Measurements from ENCODE around the gene MTERF1. TPM values are rescaled to one million over a fixed set of nuclear protein-coding genes. Genes with fewer than 3 reads are reported as not detected.

The MTERF1 gene
- total and polyA plus RNA-seq, 2 experiments from 2014 or later: 14.5 to 19.7 TPM

DNA sequence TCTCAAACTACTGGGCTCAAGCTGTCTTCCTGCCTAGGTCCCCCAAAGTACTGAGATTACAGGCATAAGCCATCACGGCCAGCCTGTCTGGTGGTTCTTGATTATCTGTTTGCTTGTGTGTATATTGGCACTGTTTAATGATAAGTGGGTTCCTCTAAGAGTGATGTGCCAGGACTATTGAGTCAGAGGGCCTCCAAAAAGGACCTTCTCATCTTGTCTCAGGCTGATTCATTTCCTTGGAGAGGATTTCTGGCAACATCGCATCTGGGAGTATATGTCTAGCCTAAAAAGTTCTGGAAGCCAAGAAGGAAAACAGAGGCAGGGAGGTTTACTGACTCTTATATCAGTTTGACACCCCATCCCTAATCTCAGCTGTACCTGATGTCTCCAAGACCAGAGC, 33.1 kb upstream of the MTERF1 start (continued):
- TF ChIP-seq, protein P1, sequence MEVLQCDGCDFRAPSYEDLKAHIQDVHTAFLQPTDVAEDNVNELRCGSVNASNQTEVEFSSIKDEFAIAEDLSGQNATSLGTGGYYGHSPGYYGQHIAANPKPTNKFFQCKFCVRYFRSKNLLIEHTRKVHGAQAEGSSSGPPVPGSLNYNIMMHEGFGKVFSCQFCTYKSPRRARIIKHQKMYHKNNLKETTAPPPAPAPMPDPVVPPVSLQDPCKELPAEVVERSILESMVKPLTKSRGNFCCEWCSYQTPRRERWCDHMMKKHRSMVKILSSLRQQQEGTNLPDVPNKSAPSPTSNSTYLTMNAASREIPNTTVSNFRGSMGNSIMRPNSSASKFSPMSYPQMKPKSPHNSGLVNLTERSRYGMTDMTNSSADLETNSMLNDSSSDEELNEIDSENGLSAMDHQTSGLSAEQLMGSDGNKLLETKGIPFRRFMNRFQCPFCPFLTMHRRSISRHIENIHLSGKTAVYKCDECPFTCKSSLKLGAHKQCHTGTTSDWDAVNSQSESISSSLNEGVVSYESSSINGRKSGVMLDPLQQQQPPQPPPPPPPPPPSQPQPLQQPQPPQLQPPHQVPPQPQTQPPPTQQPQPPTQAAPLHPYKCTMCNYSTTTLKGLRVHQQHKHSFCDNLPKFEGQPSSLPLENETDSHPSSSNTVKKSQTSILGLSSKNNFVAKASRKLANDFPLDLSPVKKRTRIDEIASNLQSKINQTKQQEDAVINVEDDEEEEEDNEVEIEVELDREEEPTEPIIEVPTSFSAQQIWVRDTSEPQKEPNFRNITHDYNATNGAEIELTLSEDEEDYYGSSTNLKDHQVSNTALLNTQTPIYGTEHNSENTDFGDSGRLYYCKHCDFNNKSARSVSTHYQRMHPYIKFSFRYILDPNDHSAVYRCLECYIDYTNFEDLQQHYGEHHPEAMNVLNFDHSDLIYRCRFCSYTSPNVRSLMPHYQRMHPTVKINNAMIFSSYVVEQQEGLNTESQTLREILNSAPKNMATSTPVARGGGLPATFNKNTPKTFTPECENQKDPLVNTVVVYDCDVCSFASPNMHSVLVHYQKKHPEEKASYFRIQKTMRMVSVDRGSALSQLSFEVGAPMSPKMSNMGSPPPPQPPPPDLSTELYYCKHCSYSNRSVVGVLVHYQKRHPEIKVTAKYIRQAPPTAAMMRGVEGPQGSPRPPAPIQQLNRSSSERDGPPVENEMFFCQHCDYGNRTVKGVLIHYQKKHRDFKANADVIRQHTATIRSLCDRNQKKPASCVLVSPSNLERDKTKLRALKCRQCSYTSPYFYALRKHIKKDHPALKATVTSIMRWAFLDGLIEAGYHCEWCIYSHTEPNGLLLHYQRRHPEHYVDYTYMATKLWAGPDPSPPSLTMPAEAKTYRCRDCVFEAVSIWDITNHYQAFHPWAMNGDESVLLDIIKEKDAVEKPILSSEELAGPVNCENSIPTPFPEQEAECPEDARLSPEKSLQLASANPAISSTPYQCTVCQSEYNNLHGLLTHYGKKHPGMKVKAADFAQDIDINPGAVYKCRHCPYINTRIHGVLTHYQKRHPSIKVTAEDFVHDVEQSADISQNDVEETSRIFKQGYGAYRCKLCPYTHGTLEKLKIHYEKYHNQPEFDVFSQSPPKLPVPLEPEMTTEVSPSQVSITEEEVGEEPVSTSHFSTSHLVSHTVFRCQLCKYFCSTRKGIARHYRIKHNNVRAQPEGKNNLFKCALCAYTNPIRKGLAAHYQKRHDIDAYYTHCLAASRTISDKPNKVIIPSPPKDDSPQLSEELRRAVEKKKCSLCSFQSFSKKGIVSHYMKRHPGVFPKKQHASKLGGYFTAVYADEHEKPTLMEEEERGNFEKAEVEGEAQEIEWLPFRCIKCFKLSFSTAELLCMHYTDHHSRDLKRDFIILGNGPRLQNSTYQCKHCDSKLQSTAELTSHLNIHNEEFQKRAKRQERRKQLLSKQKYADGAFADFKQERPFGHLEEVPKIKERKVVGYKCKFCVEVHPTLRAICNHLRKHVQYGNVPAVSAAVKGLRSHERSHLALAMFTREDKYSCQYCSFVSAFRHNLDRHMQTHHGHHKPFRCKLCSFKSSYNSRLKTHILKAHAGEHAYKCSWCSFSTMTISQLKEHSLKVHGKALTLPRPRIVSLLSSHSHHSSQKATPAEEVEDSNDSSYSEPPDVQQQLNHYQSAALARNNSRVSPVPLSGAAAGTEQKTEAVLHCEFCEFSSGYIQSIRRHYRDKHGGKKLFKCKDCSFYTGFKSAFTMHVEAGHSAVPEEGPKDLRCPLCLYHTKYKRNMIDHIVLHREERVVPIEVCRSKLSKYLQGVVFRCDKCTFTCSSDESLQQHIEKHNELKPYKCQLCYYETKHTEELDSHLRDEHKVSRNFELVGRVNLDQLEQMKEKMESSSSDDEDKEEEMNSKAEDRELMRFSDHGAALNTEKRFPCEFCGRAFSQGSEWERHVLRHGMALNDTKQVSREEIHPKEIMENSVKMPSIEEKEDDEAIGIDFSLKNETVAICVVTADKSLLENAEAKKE (CRISPR knock-in tag; IDR thresholded peaks at IDR 0.05): no peak
- TF ChIP-seq STAT1 (IDR thresholded peaks at IDR 0.05; ENCODE audit: unreplicated experiment) (no peak), ETS1 (IDR thresholded peaks at IDR 0.05) (no peak), ZNF114 (CRISPR knock-in tag; IDR thresholded peaks at IDR 0.05) (no peak), JUNB (IDR thresholded peaks at IDR 0.05; ENCODE audit: unreplicated experiment) (no peak), CTCF (conservative IDR thresholded peaks at IDR 0.05; ENCODE audit: low read depth in 2 of 2) (no peak)

- H3K27ac Mint-ChIP-seq: no peak overlapping the region
- no peak for TF ChIP-seq CREB1 (CRISPR knock-in tag; IDR thresholded peaks at IDR 0.05; ENCODE audit: low read depth)
- no peak for TF ChIP-seq ETS1 (IDR thresholded peaks at IDR 0.05)
- no peak for TF ChIP-seq EZH2 (IDR thresholded peaks at IDR 0.05; ENCODE audit: low read depth, unreplicated experiment)
- no peak for TF ChIP-seq ZNF114 (CRISPR knock-in tag; IDR thresholded peaks at IDR 0.05)
- TF ChIP-seq, protein P2, sequence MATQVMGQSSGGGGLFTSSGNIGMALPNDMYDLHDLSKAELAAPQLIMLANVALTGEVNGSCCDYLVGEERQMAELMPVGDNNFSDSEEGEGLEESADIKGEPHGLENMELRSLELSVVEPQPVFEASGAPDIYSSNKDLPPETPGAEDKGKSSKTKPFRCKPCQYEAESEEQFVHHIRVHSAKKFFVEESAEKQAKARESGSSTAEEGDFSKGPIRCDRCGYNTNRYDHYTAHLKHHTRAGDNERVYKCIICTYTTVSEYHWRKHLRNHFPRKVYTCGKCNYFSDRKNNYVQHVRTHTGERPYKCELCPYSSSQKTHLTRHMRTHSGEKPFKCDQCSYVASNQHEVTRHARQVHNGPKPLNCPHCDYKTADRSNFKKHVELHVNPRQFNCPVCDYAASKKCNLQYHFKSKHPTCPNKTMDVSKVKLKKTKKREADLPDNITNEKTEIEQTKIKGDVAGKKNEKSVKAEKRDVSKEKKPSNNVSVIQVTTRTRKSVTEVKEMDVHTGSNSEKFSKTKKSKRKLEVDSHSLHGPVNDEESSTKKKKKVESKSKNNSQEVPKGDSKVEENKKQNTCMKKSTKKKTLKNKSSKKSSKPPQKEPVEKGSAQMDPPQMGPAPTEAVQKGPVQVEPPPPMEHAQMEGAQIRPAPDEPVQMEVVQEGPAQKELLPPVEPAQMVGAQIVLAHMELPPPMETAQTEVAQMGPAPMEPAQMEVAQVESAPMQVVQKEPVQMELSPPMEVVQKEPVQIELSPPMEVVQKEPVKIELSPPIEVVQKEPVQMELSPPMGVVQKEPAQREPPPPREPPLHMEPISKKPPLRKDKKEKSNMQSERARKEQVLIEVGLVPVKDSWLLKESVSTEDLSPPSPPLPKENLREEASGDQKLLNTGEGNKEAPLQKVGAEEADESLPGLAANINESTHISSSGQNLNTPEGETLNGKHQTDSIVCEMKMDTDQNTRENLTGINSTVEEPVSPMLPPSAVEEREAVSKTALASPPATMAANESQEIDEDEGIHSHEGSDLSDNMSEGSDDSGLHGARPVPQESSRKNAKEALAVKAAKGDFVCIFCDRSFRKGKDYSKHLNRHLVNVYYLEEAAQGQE (IDR thresholded peaks at IDR 0.05; ENCODE audit: unreplicated experiment): no peak
- no peak for TF ChIP-seq NANOG (IDR thresholded peaks at IDR 0.05; ENCODE audit: borderline replicate concordance)
These were observed 32.0 kb upstream of the MTERF1 start for GRCh38 chr7:91912494-91912893.

More at GRCh38 chr7:91912494-91912893, 32.0 kb upstream of the MTERF1 start:
- Histone ChIP-seq H3K4me3 (no peak overlapping the region), H3F3A (replicated peaks; ENCODE audit: low read depth) (no peaks in the 10 kb centered on the region), H3K36me3 (ENCODE audit: insufficient read depth) (no peaks in the 10 kb centered on the region), H3K4me2 (no peak overlapping the region), H3K4me1 (ENCODE audit: insufficient read depth) (peaks cover 5% of the 10 kb centered on the region; the same call in 1 of the 2 replicates), H3K27me3 (ENCODE audit: insufficient read depth) (no peaks in the 10 kb centered on the region), H4K20me1 (replicated peaks; ENCODE audit: insufficient read depth) (no peaks in the 10 kb centered on the region), H3K79me2 (replicated peaks; ENCODE audit: insufficient read depth) (no peaks in the 10 kb centered on the region), H3K9me2 (ENCODE audit: insufficient read depth) (peaks cover 15% of the 10 kb centered on the region; the same call in 1 of the 2 replicates), H2AFZ (no peak overlapping the region), H3K27ac (ENCODE audit: low read depth) (no peak overlapping the region)
- Mint-ChIP-seq H3K36me3 (ENCODE audit: low read depth) (peaks cover 7% of the 10 kb centered on the region), H3K27me3 (ENCODE audit: insufficient read depth, low read depth, poor library complexity) (peaks cover 3% of the 10 kb centered on the region), H3K4me3 (no peak overlapping the region), H3K4me1 (peaks cover 4% of the 10 kb centered on the region), H3K9me3 (peaks cover 14% of the 10 kb centered on the region; the same call in 2 of the 3 replicates)
- no peak for ATAC-seq
- no peak for DNase-seq (ENCODE audit: low spot score)
